Brain microvascular endothelial cell (primary cell): Measurements from ENCODE around the gene ZNF727.
"Not testable (repeated sequence)": the region's sequence is repeated elsewhere in the genome, so short reads cannot be mapped to it uniquely, and the experiment has no call there.

ENCODE experiments used
- DNase-seq: peaks from one replicate; pipeline ENCODE4 v3.0.0-alpha.2; 2020
- H3K27ac ChIP-seq: fragments of 250-450 bp; sonication (Bioruptor Pico); 2 replicates; pipeline ENCODE4 v1.5.1; 2020; ENCODE audit warnings: mild to moderate bottlenecking, moderate library complexity
- H3K27me3 ChIP-seq: fragments of 250-450 bp; sonication (Bioruptor Pico); replicated peaks from 2 replicates; pipeline ENCODE4 v1.5.1; 2020; ENCODE audit warnings: mild to moderate bottlenecking
- H3K36me3 ChIP-seq: fragments of 250-450 bp; sonication (Bioruptor Pico); replicated peaks from 2 replicates; pipeline ENCODE4 v1.5.1; 2020; ENCODE audit warnings: mild to moderate bottlenecking
- H3K4me3 ChIP-seq: 2 replicates; pipeline ENCODE4 v1.5.1; 2011; ENCODE audit warnings: low read depth, mild to moderate bottlenecking, control low read depth, low read length, moderate library complexity
- CTCF ChIP-seq: IDR thresholded peaks from 2 replicates; pipeline ENCODE4 v1.5.1; 2011; ENCODE audit warnings: low read depth, mild to moderate bottlenecking, moderate library complexity, low read length, control low read depth, inconsistent platforms; ENCODE audit errors: missing control alignments
- in situ Hi-C: cut with HindIII; loops from 2 replicates; pipeline ENCODE4 v1.10.0; 2017; ENCODE audit warnings: low sequenced_read_pairs, low pct_ligation_motif_present

Gene ZNF727

GRCh38 chr7:64045301-64046040 lies at the start of gene ZNF727:
ZNF727 (plus strand) TSS chr7:64045434; CDS start chr7:64045622, 188 bp downstream.
- in situ Hi-C loops, result no loop called here
- H3K27me3 ChIP-seq, result no peaks in the 10 kb centered on the region
- no peak for TF ChIP-seq CTCF
- no peak for DNase-seq
- H3K27ac ChIP-seq, result no peak within 1 kb of the TSS
- no peak within 1 kb of the TSS for H3K4me3 ChIP-seq
- H3K36me3 ChIP-seq, result no peaks in the 10 kb centered on the region

- no peaks in the 10 kb centered on the region for H3K36me3 ChIP-seq
- no peaks in the 10 kb centered on the region for H3K27me3 ChIP-seq
- in situ Hi-C loops, result no loop called here
- DNase-seq, result no peak
- no peak within 1 kb of the TSS for H3K27ac ChIP-seq
- no peak for TF ChIP-seq CTCF
- H3K4me3 ChIP-seq, result no peak within 1 kb of the TSS
Measured at GRCh38 chr7:63998549-63998948, 46.7 kb upstream of the ZNF727 start, which contains the start of gene ZNF722. ZNF722 (plus strand) TSS chr7:63998849; CDS start chr7:63998962, 113 bp downstream.

GRCh38 chr7:64015496-64015895 lies 29.7 kb upstream of the ZNF727 start:
- H3K4me3 ChIP-seq, in situ Hi-C loops, DNase-seq, H3K36me3 ChIP-seq, H3K27ac ChIP-seq, H3K27me3 ChIP-seq: not testable (repeated sequence)

- Histone ChIP-seq H3K4me3 (no peak overlapping the region), H3K36me3 (no peaks in the 10 kb centered on the region), H3K27me3 (no peaks in the 10 kb centered on the region), H3K27ac (no peak overlapping the region)
- no peak for TF ChIP-seq CTCF
- in situ Hi-C loops, result no loop called here
- no peak for DNase-seq
Measured at GRCh38 chr7:64035388-64035787, 9.8 kb upstream of the ZNF727 start.

GRCh38 chr7:64037095-64037494 lies 8.1 kb upstream of the ZNF727 start:
- TF ChIP-seq CTCF, result no peak
- in situ Hi-C loops, result no loop called here
- Histone ChIP-seq H3K27ac (no peak overlapping the region), H3K27me3 (no peaks in the 10 kb centered on the region), H3K36me3 (no peaks in the 10 kb centered on the region), H3K4me3 (no peak overlapping the region)
- no peak for DNase-seq

- no peaks in the 10 kb centered on the region for H3K36me3 ChIP-seq
- DNase-seq, result no peak
- H3K27me3 ChIP-seq, result no peaks in the 10 kb centered on the region
- no peak overlapping the region for H3K27ac ChIP-seq
- H3K4me3 ChIP-seq, result no peak overlapping the region
- in situ Hi-C loops, result no loop called here
- no peak for TF ChIP-seq CTCF
Measured at GRCh38 chr7:64046041-64046389, 781 bp downstream of the ZNF727 start.

- H3K27ac ChIP-seq, H3K27me3 ChIP-seq, DNase-seq, H3K36me3 ChIP-seq, in situ Hi-C loops, H3K4me3 ChIP-seq: not testable (repeated sequence)
Measured at GRCh38 chr7:64077837-64078698, 32.8 kb downstream of the ZNF727 start.
